HG02623 (cell line): ENCODE measurements around the gene SHISA9.

Experiments
- ATAC-seq: cut with Tn5 transposase; IDR thresholded peaks from one replicate; pipeline ENCODE4 v1.9.1; 2021; ENCODE audit warnings: moderate library complexity; ENCODE audit not compliant: unreplicated experiment

Gene SHISA9

GRCh38 chr16:13013043-13013442, 111.6 kb downstream of the SHISA9 start:
- no peak for ATAC-seq

GRCh38 chr16:13014476-13014875, 113.1 kb downstream of the SHISA9 start:
- ATAC-seq, result no peak

GRCh38 chr16:13018026-13018425, 116.6 kb downstream of the SHISA9 start:
- no peak for ATAC-seq

- no peak for ATAC-seq
These were observed 120.6 kb downstream of the SHISA9 start for GRCh38 chr16:13021996-13022395.

- ATAC-seq, result no peak
These were observed 128.4 kb downstream of the SHISA9 start for GRCh38 chr16:13029786-13030185.

- ATAC-seq, result no peak
These were observed 129.4 kb downstream of the SHISA9 start for GRCh38 chr16:13030769-13031168.

- no peak for ATAC-seq
These were observed 131.5 kb downstream of the SHISA9 start for GRCh38 chr16:13032911-13033310.

GRCh38 chr16:13036600-13036999, 135.2 kb downstream of the SHISA9 start:
- ATAC-seq, result no peak

- ATAC-seq, result no peak
These were observed 137.2 kb downstream of the SHISA9 start for GRCh38 chr16:13038591-13038990.

GRCh38 chr16:13039526-13039925, 138.1 kb downstream of the SHISA9 start:
- ATAC-seq, result no peak

- ATAC-seq, result no peak
These were observed 139.8 kb downstream of the SHISA9 start for GRCh38 chr16:13041180-13041579.

- ATAC-seq, result no peak
These were observed 140.4 kb downstream of the SHISA9 start for GRCh38 chr16:13041646-13042290.

GRCh38 chr16:13042291-13042685, 140.9 kb downstream of the SHISA9 start:
- no peak for ATAC-seq

- no peak for ATAC-seq
These were observed 144.8 kb downstream of the SHISA9 start for GRCh38 chr16:13046061-13046821.

GRCh38 chr16:13047276-13047675, 145.9 kb downstream of the SHISA9 start:
- ATAC-seq, result no peak

- ATAC-seq, result no peak
These were observed 148.3 kb downstream of the SHISA9 start for GRCh38 chr16:13049688-13050087.

GRCh38 chr16:13052431-13052830, 151.0 kb downstream of the SHISA9 start:
- no peak for ATAC-seq

GRCh38 chr16:13055480-13055879, 154.1 kb downstream of the SHISA9 start:
- no peak for ATAC-seq

- ATAC-seq, result no peak
These were observed 155.2 kb downstream of the SHISA9 start for GRCh38 chr16:13056607-13057006.

- no peak for ATAC-seq
These were observed 159.5 kb downstream of the SHISA9 start for GRCh38 chr16:13060932-13061331.

- no peak for ATAC-seq
These were observed 160.3 kb downstream of the SHISA9 start for GRCh38 chr16:13061691-13062090.

GRCh38 chr16:13062219-13062618, 160.8 kb downstream of the SHISA9 start:
- ATAC-seq, result no peak

GRCh38 chr16:13063457-13063856, 162.1 kb downstream of the SHISA9 start:
- ATAC-seq, result no peak
